Upper lobe of right lung (tissue), 1 donor: ENCODE measurements around the gene ZNF692. TPM values are rescaled to one million over a fixed set of nuclear protein-coding genes. Genes with fewer than 3 reads are reported as not detected.

ENCODE experiments used
- ATAC-seq: fragments of 200-7000 bp; cut with Tn5 transposase; one replicate; pipeline ENCODE4 v1.9.1; 2020; ENCODE audit warnings: mild to moderate bottlenecking, moderate library complexity
- DNase-seq: peaks from one replicate; pipeline ENCODE4 v3.0.0-alpha.2; 2020
- H3K27ac ChIP-seq: fragments of 200-600 bp; one replicate; pipeline ENCODE4 v1.8.0; 2022
- H3K27me3 ChIP-seq: fragments of 200-600 bp; one replicate; pipeline ENCODE4 v1.8.0; 2022; ENCODE audit warnings: mild to moderate bottlenecking
- H3K36me3 ChIP-seq: fragments of 200-600 bp; one replicate; pipeline ENCODE4 v1.8.0; 2022
- H3K4me1 ChIP-seq: fragments of 200-600 bp; one replicate; pipeline ENCODE4 v1.8.0; 2022
- H3K4me3 ChIP-seq: fragments of 200-600 bp; one replicate; pipeline ENCODE4 v1.8.0; 2022; ENCODE audit warnings: mild to moderate bottlenecking
- H3K9me3 ChIP-seq: fragments of 200-600 bp; one replicate; pipeline ENCODE4 v1.8.0; 2022
- intact Hi-C: fragments of 100-400 bp; cut with DNase I; formaldehyde crosslinking; loops from one replicate; pipeline ENCODE4 v1.11.0; 2022
- total RNA-seq: library from RNA; stranded (reverse); fragmentation: NEBNext Ultra II Directional; extraction: Animal tissue kit (Norgen Biotek cat#: 25700); gene quantifications from one replicate; pipeline ENCODE4 v1.2.1, GENCODE V29; 2021
- TF ChIP-seq, protein P1 (sequence below): fragments of 200-600 bp; IDR thresholded peaks from one replicate; pipeline ENCODE4 v1.8.0; 2022; ENCODE audit warnings: antibody characterized with exemption
- donor health status: DM: no; HTN: yes; CAD: no; lungs with severe emphysema.

The ZNF692 gene
- total RNA-seq, 1 donor from 2014 or later: 38.1 TPM

DNA sequence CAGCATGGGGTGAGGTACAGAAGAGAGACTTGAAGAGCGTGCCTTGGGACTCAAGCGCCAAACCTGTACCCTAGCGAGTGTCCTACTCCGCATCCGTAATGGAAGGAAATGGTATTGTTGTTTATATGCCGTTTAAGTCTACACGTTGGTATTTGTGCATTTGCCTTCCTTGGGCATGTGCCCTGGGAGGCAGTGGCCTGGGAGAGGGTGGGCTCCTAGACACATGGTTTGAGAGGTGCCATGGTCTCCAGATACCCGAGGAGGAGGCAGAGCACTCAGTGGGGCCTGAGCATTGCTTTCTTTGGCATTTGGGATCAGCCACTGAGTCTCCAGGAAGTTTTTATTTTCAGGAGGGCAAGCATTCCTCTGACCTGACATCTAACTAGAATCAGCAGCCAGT lies 14.4 kb downstream of the ZNF692 start:
- peaks cover 53% of the 10 kb centered on the region for H3K36me3 ChIP-seq
- TF ChIP-seq, protein P1, sequence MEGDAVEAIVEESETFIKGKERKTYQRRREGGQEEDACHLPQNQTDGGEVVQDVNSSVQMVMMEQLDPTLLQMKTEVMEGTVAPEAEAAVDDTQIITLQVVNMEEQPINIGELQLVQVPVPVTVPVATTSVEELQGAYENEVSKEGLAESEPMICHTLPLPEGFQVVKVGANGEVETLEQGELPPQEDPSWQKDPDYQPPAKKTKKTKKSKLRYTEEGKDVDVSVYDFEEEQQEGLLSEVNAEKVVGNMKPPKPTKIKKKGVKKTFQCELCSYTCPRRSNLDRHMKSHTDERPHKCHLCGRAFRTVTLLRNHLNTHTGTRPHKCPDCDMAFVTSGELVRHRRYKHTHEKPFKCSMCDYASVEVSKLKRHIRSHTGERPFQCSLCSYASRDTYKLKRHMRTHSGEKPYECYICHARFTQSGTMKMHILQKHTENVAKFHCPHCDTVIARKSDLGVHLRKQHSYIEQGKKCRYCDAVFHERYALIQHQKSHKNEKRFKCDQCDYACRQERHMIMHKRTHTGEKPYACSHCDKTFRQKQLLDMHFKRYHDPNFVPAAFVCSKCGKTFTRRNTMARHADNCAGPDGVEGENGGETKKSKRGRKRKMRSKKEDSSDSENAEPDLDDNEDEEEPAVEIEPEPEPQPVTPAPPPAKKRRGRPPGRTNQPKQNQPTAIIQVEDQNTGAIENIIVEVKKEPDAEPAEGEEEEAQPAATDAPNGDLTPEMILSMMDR: no peak
- H3K27ac ChIP-seq: no peak overlapping the region
- DNase-seq (no peak), ATAC-seq (no peak)
- no peak overlapping the region for H3K4me3 ChIP-seq
- H3K9me3 ChIP-seq: no peaks in the 10 kb centered on the region
- intact Hi-C loops: no loop called here
- H3K27me3 ChIP-seq: no peaks in the 10 kb centered on the region
- peaks cover 29% of the 10 kb centered on the region for H3K4me1 ChIP-seq

DNA sequence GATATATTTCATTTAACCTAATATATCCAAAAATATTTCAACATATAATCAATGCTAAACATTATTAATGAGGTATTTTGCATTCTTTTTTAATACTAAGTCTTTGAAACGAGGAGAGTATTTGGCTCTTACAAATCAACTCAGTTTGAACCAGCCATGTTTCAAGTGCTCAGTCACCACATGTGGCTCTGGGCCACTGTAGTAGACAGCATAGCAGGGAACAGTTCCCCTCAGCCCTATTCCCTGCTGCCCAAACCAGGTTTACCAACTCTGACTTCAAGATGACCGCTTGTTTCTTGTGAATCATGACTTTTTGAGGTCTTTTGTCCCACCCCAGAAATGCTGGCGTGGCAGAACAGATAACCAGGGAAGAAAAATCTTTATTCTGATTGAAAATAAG lies 15.2 kb downstream of the ZNF692 start:
- Histone ChIP-seq H3K27me3 (no peaks in the 10 kb centered on the region), H3K27ac (no peak overlapping the region), H3K4me3 (no peak overlapping the region), H3K4me1 (peaks cover 32% of the 10 kb centered on the region), H3K9me3 (no peaks in the 10 kb centered on the region), H3K36me3 (peaks cover 45% of the 10 kb centered on the region)
- TF ChIP-seq, protein P1: no peak
- DNase-seq: no peak
- intact Hi-C loops: no loop called here
- ATAC-seq: no peak

DNA sequence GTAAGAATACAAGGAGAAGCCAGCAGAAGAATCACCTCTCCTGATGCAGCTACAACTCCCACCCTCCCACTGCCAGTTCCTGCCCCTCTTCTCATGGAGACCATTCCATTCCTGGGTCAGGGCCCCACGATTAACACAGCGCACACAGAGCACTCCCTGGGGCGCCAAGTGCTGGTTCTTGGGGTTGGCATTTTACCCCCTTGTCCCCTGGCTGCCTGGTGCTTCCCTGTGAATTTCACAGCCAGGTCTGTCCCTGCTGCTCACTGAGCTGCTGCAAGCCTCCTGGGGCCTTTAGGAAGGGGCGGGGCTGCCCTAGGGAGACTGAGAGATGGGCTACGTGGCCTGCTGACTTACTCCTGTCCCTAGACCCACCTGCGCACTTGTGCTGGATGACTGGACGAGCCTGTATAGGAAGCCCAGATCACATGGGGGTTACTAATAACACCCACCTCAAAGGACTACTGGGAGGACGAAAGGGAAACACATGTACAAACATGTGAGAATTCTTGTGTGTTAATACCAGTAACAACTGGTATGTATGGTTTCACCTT lies 16.0 kb downstream of the ZNF692 start:
- ATAC-seq: no peak
- no peak overlapping the region for H3K27ac ChIP-seq
- H3K4me3 ChIP-seq: no peak overlapping the region
- no peaks in the 10 kb centered on the region for H3K9me3 ChIP-seq
- H3K4me1 ChIP-seq: peaks cover 32% of the 10 kb centered on the region
- TF ChIP-seq, protein P1: no peak
- intact Hi-C loops: no loop called here
- no peak for DNase-seq
- no peaks in the 10 kb centered on the region for H3K27me3 ChIP-seq
- peaks cover 36% of the 10 kb centered on the region for H3K36me3 ChIP-seq

DNA sequence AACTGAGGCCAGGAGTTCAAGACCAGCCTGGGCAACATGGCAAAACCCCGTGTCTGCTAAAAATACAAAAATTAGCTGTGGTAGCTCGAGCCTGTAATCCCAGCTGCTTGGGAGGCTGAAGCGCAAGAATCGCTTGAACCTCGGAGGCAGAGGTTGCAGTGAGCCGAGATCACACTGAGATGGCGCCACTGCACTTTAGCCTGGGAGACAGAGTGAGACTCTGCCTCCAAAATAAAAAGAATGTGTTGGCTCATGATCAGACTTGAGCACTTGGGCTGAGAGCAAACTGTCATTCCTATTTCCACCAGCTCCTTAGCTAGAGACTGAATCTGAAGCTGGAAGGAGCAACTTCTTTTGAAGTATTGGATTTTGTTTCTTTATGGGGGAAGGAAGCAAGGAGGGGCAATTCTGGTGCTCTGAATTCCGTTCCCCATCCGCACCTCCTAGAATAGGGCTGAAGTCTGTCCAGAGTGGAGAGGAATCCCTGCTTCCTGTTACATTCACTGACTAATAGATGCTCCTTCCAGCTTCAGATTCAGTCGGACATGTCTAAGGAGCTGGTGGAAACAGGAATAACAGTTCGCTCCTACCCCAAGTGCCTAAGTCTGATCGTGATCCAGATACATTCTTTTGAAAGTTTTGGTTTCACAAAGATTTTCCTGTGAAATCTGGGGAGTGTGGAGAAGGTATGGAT lies 17.0 kb downstream of the ZNF692 start:
- intact Hi-C loops: no loop called here
- H3K27ac ChIP-seq: no peak overlapping the region
- ATAC-seq (no peak), DNase-seq (no peak)
- peaks cover 38% of the 10 kb centered on the region for H3K4me1 ChIP-seq
- H3K4me3 ChIP-seq: no peak overlapping the region
- H3K9me3 ChIP-seq: no peaks in the 10 kb centered on the region
- peaks cover 26% of the 10 kb centered on the region for H3K36me3 ChIP-seq
- TF ChIP-seq, protein P1: peak; percentile 63
- H3K27me3 ChIP-seq: no peaks in the 10 kb centered on the region

DNA sequence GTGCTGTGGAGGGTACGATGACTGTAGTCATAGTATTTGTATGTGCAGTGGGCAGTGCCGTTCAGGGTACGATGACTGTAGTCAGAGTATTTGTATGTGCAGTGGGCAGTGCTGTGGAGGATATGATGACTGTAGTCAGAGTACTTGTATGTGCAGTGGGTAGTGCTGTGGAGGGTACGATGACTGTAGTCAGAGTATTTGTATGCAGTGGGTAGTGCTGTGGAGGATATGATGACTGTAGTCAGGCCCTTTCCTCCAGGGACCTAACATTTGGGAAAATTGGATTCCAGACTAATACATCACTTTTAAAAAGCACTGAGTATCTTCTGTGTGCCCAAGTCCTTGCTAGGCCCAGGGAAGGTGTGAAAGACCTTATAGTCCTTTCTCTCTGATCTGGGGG lies 17.9 kb downstream of the ZNF692 start:
- H3K9me3 ChIP-seq: no peaks in the 10 kb centered on the region
- no peak overlapping the region for H3K4me3 ChIP-seq
- intact Hi-C loops: no loop called here
- TF ChIP-seq, protein P1: no peak
- H3K36me3 ChIP-seq: peaks cover 17% of the 10 kb centered on the region
- H3K4me1 ChIP-seq: peaks cover 38% of the 10 kb centered on the region
- H3K27ac ChIP-seq: no peak overlapping the region
- DNase-seq (no peak), ATAC-seq (no peak)
- H3K27me3 ChIP-seq: no peaks in the 10 kb centered on the region
